ENCODE measurements around the gene KNDC1.

KNDC1 gene

DNA sequence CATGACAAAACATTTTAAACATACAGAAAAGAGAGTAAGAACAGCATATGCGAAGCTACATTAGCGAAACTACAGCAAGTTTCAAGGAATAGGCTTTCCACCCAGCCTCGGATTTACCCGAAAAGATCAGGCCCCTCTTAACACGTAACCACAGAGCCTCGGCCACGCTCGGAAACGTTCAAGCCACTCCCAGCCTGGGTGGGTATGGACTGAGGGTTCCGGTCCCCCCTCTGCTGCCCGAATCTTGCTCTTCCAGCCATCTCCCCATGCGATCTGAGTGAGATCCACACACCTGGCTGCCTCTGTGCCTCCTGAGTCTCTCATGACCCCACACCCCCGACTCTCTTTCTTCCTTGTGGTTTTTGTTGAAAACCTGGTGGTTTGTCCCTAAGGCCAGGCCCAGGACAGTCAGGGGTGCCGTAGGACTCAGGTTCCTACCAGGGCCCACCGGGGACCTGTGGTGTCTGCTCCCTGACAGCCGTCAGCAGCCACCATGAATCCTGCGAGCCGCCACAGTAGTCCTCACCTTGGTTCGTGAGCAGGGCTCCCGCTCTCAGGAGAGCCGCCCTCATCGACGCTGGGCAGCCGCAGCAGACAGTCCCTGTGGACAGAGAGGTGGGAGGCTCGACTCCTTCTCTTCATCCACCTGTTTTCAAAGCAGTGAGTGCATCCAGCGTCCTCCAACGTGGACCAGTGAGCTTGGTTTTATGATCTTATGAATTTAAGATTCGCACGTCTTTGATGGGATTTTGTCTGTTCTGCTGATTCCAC lies 18.5 kb downstream of the KNDC1 start:
- DNase-seq = no peak

DNA sequence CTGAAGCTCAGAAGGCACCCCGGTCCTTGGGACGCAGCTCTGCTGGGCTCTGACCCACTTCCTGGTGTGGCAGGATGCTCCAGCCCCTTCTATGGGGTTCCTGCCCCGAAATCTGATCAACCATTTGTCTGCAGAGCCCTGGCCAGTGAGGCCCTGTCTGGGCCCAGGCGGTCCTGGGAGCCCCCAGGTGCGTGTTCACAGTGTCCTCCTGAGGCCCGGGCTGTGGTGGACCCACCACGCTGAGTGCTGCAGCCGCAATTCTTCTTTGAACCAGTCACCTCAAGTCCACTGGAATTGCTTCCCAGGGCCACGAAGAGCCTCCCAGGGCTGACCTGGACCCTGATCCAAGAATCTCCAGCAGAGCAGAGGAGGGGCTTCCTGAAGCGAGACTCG lies 19.1 kb downstream of the KNDC1 start:
- DNase-seq = no peak

- DNase-seq = no peak
Measured at GRCh38 chr10:133179651-133180050, 19.6 kb downstream of the KNDC1 start.

DNA sequence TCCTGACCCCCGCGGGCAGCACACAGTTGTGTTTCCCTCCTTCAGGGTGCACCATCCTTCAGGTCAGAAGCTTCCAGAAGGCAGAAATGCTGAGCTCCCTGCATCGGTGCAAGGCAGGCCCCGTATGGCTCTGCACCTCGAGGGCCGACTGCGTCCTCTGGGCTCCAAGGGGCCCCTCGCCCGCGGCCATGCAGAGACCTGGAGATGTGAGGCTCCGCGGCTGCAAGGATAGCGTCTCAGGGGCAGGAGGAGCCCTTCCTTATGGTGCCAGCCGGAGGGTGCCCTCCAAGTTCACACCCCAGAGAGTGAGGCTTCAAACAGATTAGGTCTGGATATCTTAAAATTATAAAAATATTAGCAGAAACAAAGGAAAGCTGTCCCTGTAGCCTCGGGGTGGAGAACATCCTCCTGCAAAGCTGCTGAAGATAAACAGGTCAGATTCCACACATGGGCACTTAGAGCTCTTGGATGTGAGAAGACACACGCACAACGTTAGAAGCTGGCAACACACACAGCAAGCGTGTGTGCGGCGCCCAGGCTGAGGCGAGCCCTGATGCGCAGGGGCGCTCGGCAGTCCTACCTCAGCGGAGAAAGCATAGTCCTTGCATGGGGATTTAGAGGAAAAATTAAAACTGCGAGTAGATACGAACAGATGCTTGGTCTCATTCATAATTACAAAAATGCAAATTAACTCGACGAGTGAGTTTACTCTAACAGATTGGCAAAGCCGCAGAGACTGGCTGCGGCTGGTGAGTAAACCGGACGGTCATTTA lies 20.4 kb downstream of the KNDC1 start:
- no peak for DNase-seq

DNA sequence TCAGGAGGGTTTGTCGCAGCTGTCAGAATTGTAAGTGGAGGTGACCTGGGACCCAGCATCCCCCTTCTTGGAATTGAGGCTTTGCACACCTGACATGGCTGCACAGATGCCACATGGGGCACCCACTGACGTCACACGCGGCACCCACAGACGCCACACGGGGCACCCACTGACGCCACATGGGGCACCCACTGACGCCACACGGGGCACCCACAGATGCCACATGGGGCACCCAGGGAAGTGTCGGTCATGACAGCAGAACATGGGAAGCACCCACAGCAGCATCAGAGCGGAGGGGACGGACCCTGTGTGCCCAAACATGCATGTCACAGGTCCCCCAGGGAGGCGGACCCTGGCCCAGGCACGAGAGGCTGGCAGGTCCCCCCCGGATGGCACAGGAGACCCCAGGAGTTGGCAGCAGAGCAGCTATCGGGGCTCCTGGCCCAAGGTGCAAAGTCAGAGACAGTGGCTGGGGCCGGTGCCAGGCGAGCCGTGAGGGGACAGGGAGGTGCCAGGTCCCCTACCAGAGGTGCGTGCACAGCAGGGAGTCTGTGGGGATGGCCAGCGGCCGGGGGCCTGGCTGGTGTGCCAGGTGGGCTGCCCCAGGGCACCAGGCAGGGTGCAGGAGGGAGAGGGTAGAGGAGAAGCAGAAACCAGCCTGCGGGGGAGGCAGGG lies 21.1 kb downstream of the KNDC1 start:
- no peak for DNase-seq

DNA sequence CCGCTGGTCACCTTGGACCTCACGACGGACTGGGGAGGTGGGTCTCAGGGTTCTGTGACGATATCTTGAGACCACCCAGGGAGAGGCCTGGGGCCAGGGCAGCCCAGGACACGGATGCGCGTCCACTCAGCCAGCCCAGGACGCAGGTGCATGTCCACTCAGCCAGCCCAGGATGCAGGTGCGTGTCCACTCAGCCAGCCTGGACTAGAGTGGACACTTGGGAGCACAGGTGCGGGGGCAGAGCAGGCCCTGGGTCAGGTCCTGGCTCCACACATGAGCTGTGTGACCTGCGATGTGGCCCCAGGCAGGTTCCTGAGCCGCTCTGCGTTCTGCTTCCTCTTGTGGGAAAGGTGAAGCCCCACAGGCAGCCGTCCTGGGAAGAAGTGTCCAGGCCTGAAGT lies 22.2 kb downstream of the KNDC1 start:
- DNase-seq = no peak

DNA sequence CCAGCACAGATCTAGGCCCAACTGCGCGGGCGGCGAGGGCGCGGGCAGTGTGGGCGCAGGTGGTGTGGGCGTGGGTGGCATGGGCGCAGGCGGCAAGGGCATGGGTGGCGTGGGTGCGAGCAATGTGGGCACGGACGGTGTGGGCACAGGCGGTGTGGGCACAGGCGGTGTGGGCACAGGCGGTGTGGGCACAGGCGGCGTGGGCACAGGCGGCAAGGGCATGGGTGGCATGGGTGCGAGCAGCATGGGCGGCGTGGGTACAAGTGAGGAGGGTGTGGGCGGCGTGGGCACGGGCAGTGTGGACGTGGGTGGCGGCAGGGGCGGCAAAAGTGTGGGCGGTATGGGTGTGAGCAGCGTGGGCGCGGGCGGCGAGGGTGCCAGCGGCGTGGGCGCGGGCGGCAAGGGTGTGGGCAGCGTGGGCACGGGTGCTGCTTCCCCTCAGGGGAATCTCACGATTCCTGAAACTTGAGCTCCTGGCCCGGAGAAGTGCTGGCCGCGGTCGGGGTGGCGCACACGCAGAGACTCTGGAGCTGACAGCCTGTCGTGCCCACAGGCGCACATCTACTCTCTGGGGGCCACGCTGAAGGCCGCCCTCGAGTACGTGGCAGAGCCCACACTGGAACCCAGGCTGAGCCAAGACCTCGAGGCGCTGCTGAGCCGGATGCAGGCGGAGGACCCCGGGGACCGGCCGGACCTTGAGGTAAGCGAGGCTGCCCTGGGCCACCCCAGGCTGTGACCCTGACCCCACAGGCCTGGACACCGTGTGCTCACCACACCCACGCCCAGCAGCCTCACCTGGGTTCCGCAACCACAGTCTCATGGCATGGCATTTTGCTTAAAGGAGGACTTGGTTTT lies 23.0 kb downstream of the KNDC1 start:
- DNase-seq = no peak

DNA sequence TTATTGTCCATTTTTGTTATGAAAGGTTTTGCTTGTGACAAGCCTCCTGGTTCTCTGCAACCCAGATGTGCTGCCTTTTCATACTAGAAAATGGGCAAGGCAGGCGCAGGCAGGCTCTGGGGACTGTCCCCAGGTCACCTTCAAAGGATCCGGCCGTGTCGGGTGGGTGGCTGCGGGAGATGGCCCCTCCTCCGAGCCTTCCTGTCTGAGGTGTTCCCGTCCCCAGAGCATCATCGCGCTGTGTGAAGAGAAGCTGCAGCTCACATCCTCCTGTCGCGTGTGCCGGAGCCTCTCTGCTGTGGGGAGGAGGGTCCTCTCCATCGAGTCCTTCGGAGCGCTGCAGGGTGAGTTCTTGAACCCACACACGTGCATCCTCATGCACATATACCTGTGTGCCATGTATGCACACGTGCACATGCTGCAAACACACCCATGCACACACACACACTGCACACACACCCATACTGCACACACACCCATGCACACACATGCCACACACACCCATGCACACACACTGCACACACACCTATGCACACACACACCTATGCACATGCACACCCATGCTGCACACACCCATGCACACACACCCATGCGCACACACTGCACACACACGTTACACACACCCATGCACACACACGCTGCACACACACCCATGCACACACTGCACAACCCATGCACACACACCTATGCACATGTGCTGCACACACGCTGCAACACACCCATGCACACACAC lies 23.8 kb downstream of the KNDC1 start:
- DNase-seq = no peak

GRCh38 chr10:133184591-133185244 lies 24.7 kb downstream of the KNDC1 start:
- DNase-seq = no peak

- no peak for DNase-seq
Measured at GRCh38 chr10:133185421-133185820, 25.4 kb downstream of the KNDC1 start.

- no peak for DNase-seq
Measured at GRCh38 chr10:133185916-133186315, 25.9 kb downstream of the KNDC1 start.

DNA sequence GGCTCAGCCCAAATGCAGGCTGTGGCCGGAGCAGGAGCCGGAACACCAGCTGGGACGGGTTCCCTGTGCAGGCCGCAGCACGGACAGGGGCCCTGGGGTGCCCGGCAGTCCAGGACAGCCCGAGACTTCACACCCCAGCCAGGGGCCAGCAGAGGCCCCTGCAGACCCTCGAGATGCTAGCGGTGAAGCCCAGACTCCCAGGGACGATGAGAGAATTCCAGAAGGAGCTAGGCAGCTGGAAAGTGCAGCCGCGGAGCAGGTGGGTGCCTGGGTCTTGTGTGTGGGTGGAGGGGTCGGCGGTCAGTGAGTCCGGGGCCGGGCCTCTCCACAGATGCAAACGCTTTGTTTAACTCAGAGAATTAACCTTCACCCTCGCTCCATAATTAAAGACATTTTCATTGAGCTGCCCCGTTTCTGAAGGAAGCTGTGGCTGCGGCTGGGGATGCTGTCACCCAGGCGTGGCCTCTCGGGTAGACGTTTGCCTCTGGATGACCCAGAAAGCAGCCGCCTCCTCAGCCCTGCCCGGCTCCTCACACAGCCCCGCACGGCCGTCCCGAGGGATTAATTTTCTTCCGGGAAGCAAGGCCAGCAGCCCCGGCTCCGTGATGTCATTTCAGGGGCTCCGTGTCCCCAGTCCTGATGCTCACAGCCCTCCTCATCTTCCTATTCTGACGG lies 26.5 kb downstream of the KNDC1 start:
- DNase-seq = no peak

GRCh38 chr10:133187091-133187905 lies 27.3 kb downstream of the KNDC1 start:
- DNase-seq = no peak

- DNase-seq = no peak
Measured at GRCh38 chr10:133187906-133188681, 28.1 kb downstream of the KNDC1 start.

DNA sequence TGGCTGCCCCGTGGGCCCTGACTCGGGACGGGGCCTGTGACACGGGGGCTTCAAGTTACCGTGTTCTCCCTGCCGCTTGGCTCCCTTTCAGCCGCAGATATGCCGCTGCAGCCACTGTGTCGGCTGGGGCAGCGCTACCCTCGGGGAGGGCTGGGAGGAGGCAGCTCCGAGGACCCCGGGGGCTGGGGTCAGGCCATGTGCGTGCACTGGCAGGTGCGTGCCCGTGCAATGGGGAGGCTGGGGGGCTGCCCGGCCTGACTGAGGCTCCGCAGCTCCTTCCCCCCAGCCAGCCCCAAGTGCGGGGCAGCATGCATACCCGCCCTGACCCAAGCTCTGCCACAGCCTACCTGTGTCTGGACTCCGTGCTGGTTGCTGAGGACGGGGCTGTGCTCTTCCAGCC lies 29.2 kb downstream of the KNDC1 start:
- DNase-seq = no peak

GRCh38 chr10:133189726-133190125 lies 29.7 kb downstream of the KNDC1 start:
- no peak for DNase-seq

GRCh38 chr10:133190225-133190624 lies 30.2 kb downstream of the KNDC1 start:
- no peak for DNase-seq

- no peak for DNase-seq
Measured at GRCh38 chr10:133191651-133192050, 31.6 kb downstream of the KNDC1 start.

- no peak for DNase-seq
Measured at GRCh38 chr10:133194151-133194550, 34.1 kb downstream of the KNDC1 start.

Measured in activated CD8-positive, alpha-beta memory T cell treated with anti-CD3 and anti-CD28 coated beads for 24 hours (primary cell).